GM12878 (cell line): Measurements from ENCODE around the gene DNAAF2. TPM values are rescaled to one million over a fixed set of nuclear protein-coding genes. Genes with fewer than 3 reads are reported as not detected.
A peak's percentile ranks its signal among the peaks of the same experiment; 100 is the strongest.

Source experiments
- ATF2 ChIP-seq: IDR thresholded peaks from 2 replicates; pipeline ENCODE4 v1.6.1; 2012; ENCODE audit warnings: low read length, inconsistent platforms
- CBX3 ChIP-seq: fragments of 200-600 bp; sonication (generic); IDR thresholded peaks from 2 replicates; pipeline ENCODE4 v1.6.1; 2016; ENCODE audit warnings: low read depth, borderline replicate concordance
- CBX5 ChIP-seq: sonication (generic); IDR thresholded peaks from 2 replicates; pipeline ENCODE4 v1.6.1; 2016; ENCODE audit warnings: low read depth, moderate library complexity, mild to moderate bottlenecking, inconsistent platforms
- DPF2 ChIP-seq: fragments of 450-650 bp; IDR thresholded peaks from 2 replicates; pipeline ENCODE4 v1.6.1; 2017; ENCODE audit warnings: mild to moderate bottlenecking
- EGR1 ChIP-seq, 2 experiments: IDR thresholded peaks; 1 replicate in 1 of 2; 2 replicates in 1 of 2; pipeline ENCODE4 v1.6.1; 2011 to 2012; ENCODE audit warnings: low read depth in 2 of 2, low read length in 2 of 2, borderline replicate concordance in 1 of 2, mild to moderate bottlenecking in 1 of 2, moderate library complexity in 1 of 2
- GABPA ChIP-seq: IDR thresholded peaks from 2 replicates; pipeline ENCODE4 v1.6.1; 2014; ENCODE audit warnings: antibody characterized with exemption, low read depth, mild to moderate bottlenecking, inconsistent platforms
- JUND ChIP-seq: IDR thresholded peaks from 2 replicates; pipeline ENCODE4 v1.6.1; 2012; ENCODE audit warnings: low read depth, mild to moderate bottlenecking, low read length, improper control_type of control experiment, moderate library complexity
- MAX ChIP-seq: IDR thresholded peaks from 2 replicates; pipeline ENCODE4 v1.6.1; 2012; ENCODE audit warnings: low read depth, low read length, improper control_type of control experiment
- MTA3 ChIP-seq: IDR thresholded peaks from 2 replicates; pipeline ENCODE4 v1.6.1; 2012; ENCODE audit warnings: low read length, inconsistent platforms, borderline replicate concordance
- MXI1 ChIP-seq: fragments of 150-350 bp; IDR thresholded peaks from 2 replicates; pipeline ENCODE4 v1.6.1; 2011; ENCODE audit warnings: low read depth, mild to moderate bottlenecking, inconsistent platforms, low read length, improper control_type of control experiment
- MYC ChIP-seq: IDR thresholded peaks from 2 replicates; pipeline ENCODE4 v1.6.1; 2011; ENCODE audit warnings: mild to moderate bottlenecking, low read length, moderate library complexity, inconsistent platforms; ENCODE audit not compliant: insufficient read depth, insufficient replicate concordance, insufficient read length, severe bottlenecking
- NR2C2 ChIP-seq: IDR thresholded peaks from 2 replicates; pipeline ENCODE4 v1.6.1; 2011; ENCODE audit warnings: borderline replicate concordance, low read depth; ENCODE audit not compliant: control insufficient read depth, insufficient read length
- RELB ChIP-seq: fragments of 450-650 bp; IDR thresholded peaks from 2 replicates; pipeline ENCODE4 v1.6.1; 2017; ENCODE audit warnings: low read depth, mild to moderate bottlenecking, moderate library complexity
- REST ChIP-seq: IDR thresholded peaks from 2 replicates; pipeline ENCODE4 v1.6.1; 2012; ENCODE audit warnings: mild to moderate bottlenecking, low read depth, low read length
- RUNX3 ChIP-seq: IDR thresholded peaks from 2 replicates; pipeline ENCODE4 v1.6.1; 2012; ENCODE audit warnings: low read length, inconsistent platforms
- SUPT20H ChIP-seq: IDR thresholded peaks from 2 replicates; pipeline ENCODE4 v1.6.1; 2011; ENCODE audit warnings: low read depth, mild to moderate bottlenecking, low read length, moderate library complexity, borderline replicate concordance; ENCODE audit not compliant: control insufficient read depth
- USF2 ChIP-seq: IDR thresholded peaks from 2 replicates; pipeline ENCODE4 v1.6.1; 2011; ENCODE audit warnings: low read depth, low read length, improper control_type of control experiment, borderline replicate concordance
- YBX1 ChIP-seq: fragments of 450-650 bp; IDR thresholded peaks from 2 replicates; pipeline ENCODE4 v1.6.1; 2016; ENCODE audit warnings: antibody characterized with exemption
- ZBED1 ChIP-seq: IDR thresholded peaks from 2 replicates; pipeline ENCODE4 v1.6.1; 2016; ENCODE audit warnings: borderline replicate concordance
- ZNF24 ChIP-seq: fragments of 450-650 bp; IDR thresholded peaks from 2 replicates; pipeline ENCODE4 v1.6.1; 2017; ENCODE audit warnings: antibody characterized with exemption, mild to moderate bottlenecking
- ZNF274 ChIP-seq: IDR thresholded peaks from one replicate; pipeline ENCODE4 v1.8.0; 2011; ENCODE audit not compliant: insufficient read length, insufficient read depth
- ZSCAN29 ChIP-seq: fragments of 450-650 bp; IDR thresholded peaks from 2 replicates; pipeline ENCODE4 v1.6.1; 2017; ENCODE audit warnings: mild to moderate bottlenecking, moderate library complexity
- polyA plus RNA-seq, 11 experiments: library from polyadenylated mRNA; depleted of rRNA in 4 of 11; unstranded in 6 of 11; stranded (reverse) in 5 of 11; fragments of >200 nt; fragmentation: Nextera tagmentation in 4 of 11; fragmentation: Illumina TruSeq in 1 of 11; extraction: Ambion mirVana in 4 of 11; extraction: Trizol in 1 of 11; gene quantifications; 1 replicate in 1 of 11; 2 replicates in 10 of 11; pipeline versions ENCODE4 v1.2.1 to v1.2.3, GENCODE V29; 2011 to 2016; ENCODE audit warnings: inconsistent platforms in 2 of 11, missing spikeins in 2 of 11, low read depth in 1 of 11
- total RNA-seq, 4 experiments: library from RNA; depleted of rRNA in 3 of 4; stranded (reverse); fragments of >200 nt in 3 of 4; fragmentation: Illumina TruSeq in 1 of 4; extraction: Trizol in 1 of 4; gene quantifications; 2 replicates each; pipeline versions ENCODE4 v1.2.1 to v1.2.3, GENCODE V29; 2013 to 2021

DNAAF2 gene
- total and polyA plus RNA-seq, 10 of the 15 experiments (the other 5 are each of a cell fraction or from before 2014, with no cell fraction given): 5.7 to 24.7 (median 10.8) TPM

GRCh38 chr14:49598485-49599300, 36.4 kb downstream of the DNAAF2 start, which contains the start of gene LRR1 (continued):
- TF ChIP-seq EGR1 (IDR thresholded peaks at IDR 0.05; ENCODE audit: borderline replicate concordance in 1 of 2, low read depth in 2 of 2, low read length in 2 of 2) (no peak), ZSCAN29 (no peak), MAX (peak; percentile 88), CBX3 (no peak), USF2 (no peak), ZNF274 (no peak), MTA3 (no peak), ZNF24 (no peak), CBX5 (no peak), RELB (peak; percentile 81), ATF2 (no peak), SUPT20H (no peak), MXI1 (peak; percentile 94), GABPA (no peak), MYC (peak; percentile 74), NR2C2 (no peak), DPF2 (peak; percentile 78), JUND (0 out of 2 replicates have a peak, but pooled peaks have one; percentile 0), ZBED1 (no peak; the same call in 1 of the 2 replicates), REST (no peak), RUNX3 (peak; percentile 21), YBX1 (no peak)
